HEK293 (cell line): Measurements from ENCODE around the gene SLC25A42.

Experiments
- GLIS1 ChIP-seq: fragments of 450-650 bp; formaldehyde crosslinking; IDR thresholded peaks from 2 replicates; pipeline ENCODE4 v1.5.1; 2016; ENCODE audit warnings: missing biosample characterization, missing genetic modification characterization
- KLF10 ChIP-seq: fragments of 450-650 bp; IDR thresholded peaks from 2 replicates; pipeline ENCODE4 v1.5.1; 2018; ENCODE audit warnings: missing biosample characterization, mild to moderate bottlenecking, missing genetic modification characterization
- KLF8 ChIP-seq: fragments of 450-650 bp; formaldehyde crosslinking; IDR thresholded peaks from 2 replicates; pipeline ENCODE4 v1.5.1; 2016; ENCODE audit warnings: missing biosample characterization, missing genetic modification characterization
- PRDM1 ChIP-seq: fragments of 450-650 bp; formaldehyde crosslinking; IDR thresholded peaks from 2 replicates; pipeline ENCODE4; 2016; ENCODE audit warnings: missing biosample characterization, missing genetic modification characterization
- ZBTB17 ChIP-seq: fragments of 450-650 bp; formaldehyde crosslinking; IDR thresholded peaks from 2 replicates; pipeline ENCODE4 v1.5.1; 2016; ENCODE audit warnings: missing biosample characterization, missing genetic modification characterization
- ZNF175 ChIP-seq: fragments of 450-650 bp; formaldehyde crosslinking; IDR thresholded peaks from 2 replicates; pipeline ENCODE4 v1.5.1; 2016; ENCODE audit warnings: missing biosample characterization, missing genetic modification characterization
- ZNF19 ChIP-seq: fragments of 450-650 bp; formaldehyde crosslinking; IDR thresholded peaks from 2 replicates; pipeline ENCODE4; 2016; ENCODE audit warnings: missing biosample characterization, missing genetic modification characterization, low read depth
- ZNF2 ChIP-seq: fragments of 450-650 bp; formaldehyde crosslinking; IDR thresholded peaks from 2 replicates; pipeline ENCODE4 v1.5.1; 2016; ENCODE audit warnings: missing biosample characterization, missing genetic modification characterization
- ZNF239 ChIP-seq: fragments of 450-650 bp; formaldehyde crosslinking; IDR thresholded peaks from 2 replicates; pipeline ENCODE4 v1.5.1; 2016; ENCODE audit warnings: missing biosample characterization, missing genetic modification characterization
- ZNF274 ChIP-seq, 2 experiments: fragments of 200-500 bp in 1 of 2; fragments of 450-650 bp in 1 of 2; sonication (Bioruptor generic) in 1 of 2; formaldehyde crosslinking in 1 of 2; IDR thresholded peaks; 2 replicates each; pipeline versions ENCODE4 v1.5.1 to v1.6.1; 2014 to 2016; ENCODE audit warnings: borderline replicate concordance in 1 of 2, inconsistent platforms in 1 of 2, low read length in 1 of 2, missing biosample characterization in 1 of 2, missing genetic modification characterization in 1 of 2
- ZNF433 ChIP-seq: fragments of 450-650 bp; formaldehyde crosslinking; IDR thresholded peaks from 2 replicates; pipeline ENCODE4 v1.5.1; 2016; ENCODE audit warnings: missing biosample characterization, missing genetic modification characterization, low read depth
- ZNF501 ChIP-seq: fragments of 450-650 bp; formaldehyde crosslinking; IDR thresholded peaks from 2 replicates; pipeline ENCODE4 v1.5.1; 2016; ENCODE audit warnings: missing biosample characterization, missing genetic modification characterization
- ZNF544 ChIP-seq: fragments of 450-650 bp; formaldehyde crosslinking; IDR thresholded peaks from 2 replicates; pipeline ENCODE4 v1.5.0; 2017; ENCODE audit warnings: missing biosample characterization, missing genetic modification characterization
- ZNF548 ChIP-seq: fragments of 450-650 bp; formaldehyde crosslinking; IDR thresholded peaks from 2 replicates; pipeline ENCODE4 v1.5.1; 2016; ENCODE audit warnings: missing biosample characterization, missing genetic modification characterization
- ZNF660 ChIP-seq: fragments of 450-650 bp; IDR thresholded peaks from 2 replicates; pipeline ENCODE4 v1.5.1; 2018; ENCODE audit warnings: missing biosample characterization, mild to moderate bottlenecking, missing genetic modification characterization
- ZNF701 ChIP-seq: fragments of 450-650 bp; formaldehyde crosslinking; IDR thresholded peaks from 2 replicates; pipeline ENCODE4 v1.5.1; 2016; ENCODE audit warnings: missing biosample characterization, missing genetic modification characterization
- ZNF768 ChIP-seq: fragments of 450-650 bp; formaldehyde crosslinking; IDR thresholded peaks from 2 replicates; pipeline ENCODE4 v1.5.1; 2018; ENCODE audit warnings: missing biosample characterization, mild to moderate bottlenecking, missing genetic modification characterization
- ZNF792 ChIP-seq: fragments of 450-650 bp; formaldehyde crosslinking; IDR thresholded peaks from 2 replicates; pipeline ENCODE4 v1.5.1; 2016; ENCODE audit warnings: missing biosample characterization, missing genetic modification characterization
- ZNF843 ChIP-seq: fragments of 450-650 bp; formaldehyde crosslinking; IDR thresholded peaks from 2 replicates; pipeline ENCODE4 v1.5.1; 2016; ENCODE audit warnings: missing biosample characterization, missing genetic modification characterization
- TF ChIP-seq, protein P1 (sequence below): fragments of 450-650 bp; formaldehyde crosslinking; IDR thresholded peaks from 2 replicates; pipeline ENCODE4 v1.5.1; 2016; ENCODE audit warnings: missing biosample characterization, missing genetic modification characterization
- TF ChIP-seq, protein P2 (sequence below): fragments of 450-650 bp; formaldehyde crosslinking; IDR thresholded peaks from 2 replicates; pipeline ENCODE4 v1.5.1; 2017; ENCODE audit warnings: missing biosample characterization, missing genetic modification characterization
- TF ChIP-seq, protein P3 (sequence below): fragments of 450-650 bp; formaldehyde crosslinking; IDR thresholded peaks from 2 replicates; pipeline ENCODE4 v1.5.1; 2016; ENCODE audit warnings: missing biosample characterization, missing genetic modification characterization
- TF ChIP-seq, protein P4 (sequence below): fragments of 450-650 bp; formaldehyde crosslinking; IDR thresholded peaks from 2 replicates; pipeline ENCODE4 v1.5.1; 2017; ENCODE audit warnings: missing biosample characterization, missing genetic modification characterization
- TF ChIP-seq, protein P5 (sequence below): fragments of 450-650 bp; formaldehyde crosslinking; IDR thresholded peaks from 2 replicates; pipeline ENCODE4 v1.5.1; 2016; ENCODE audit warnings: missing biosample characterization, missing genetic modification characterization, borderline replicate concordance

SLC25A42 gene

DNA sequence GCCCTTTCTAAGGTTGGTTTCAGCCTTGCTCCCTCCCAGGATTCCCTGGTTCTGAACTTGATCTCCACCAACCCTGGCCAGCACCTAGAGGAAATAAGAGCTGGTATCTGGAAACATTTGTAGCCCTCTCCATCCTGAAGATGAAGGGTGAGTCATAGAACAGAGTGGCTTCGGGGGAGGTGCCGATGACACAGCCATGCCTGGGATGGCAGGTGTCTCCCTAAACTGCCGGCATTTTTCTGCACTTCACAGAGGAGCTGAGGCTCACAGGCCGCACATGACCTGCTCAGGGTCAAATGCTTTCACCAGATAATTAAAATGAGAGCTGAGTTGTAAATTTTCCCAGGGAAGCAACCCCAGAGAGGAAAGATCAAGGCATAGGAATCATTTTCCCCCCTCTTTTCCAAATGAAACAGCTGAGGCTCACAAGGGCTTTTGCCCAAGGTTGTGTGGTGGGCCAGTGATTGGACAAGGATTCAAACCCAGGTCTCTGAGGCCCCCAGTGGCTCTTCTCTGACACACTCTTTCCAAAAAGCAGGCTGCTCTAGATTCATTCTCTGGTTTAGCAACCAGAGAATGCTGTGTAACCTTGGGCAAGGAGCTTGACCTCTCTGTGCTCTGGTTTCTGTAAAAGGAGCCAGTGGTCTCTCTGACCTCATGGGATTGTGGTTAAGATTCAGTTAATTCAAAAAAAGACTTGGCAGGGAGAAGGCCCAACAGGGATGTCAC is 1.2 kb upstream of the SLC25A42 start (continued):
- TF ChIP-seq ZNF660 = 0 out of 2 replicates have a peak, but pooled peaks have one; percentile 14
- TF ChIP-seq PRDM1 = no peak
- TF ChIP-seq, protein P1, sequence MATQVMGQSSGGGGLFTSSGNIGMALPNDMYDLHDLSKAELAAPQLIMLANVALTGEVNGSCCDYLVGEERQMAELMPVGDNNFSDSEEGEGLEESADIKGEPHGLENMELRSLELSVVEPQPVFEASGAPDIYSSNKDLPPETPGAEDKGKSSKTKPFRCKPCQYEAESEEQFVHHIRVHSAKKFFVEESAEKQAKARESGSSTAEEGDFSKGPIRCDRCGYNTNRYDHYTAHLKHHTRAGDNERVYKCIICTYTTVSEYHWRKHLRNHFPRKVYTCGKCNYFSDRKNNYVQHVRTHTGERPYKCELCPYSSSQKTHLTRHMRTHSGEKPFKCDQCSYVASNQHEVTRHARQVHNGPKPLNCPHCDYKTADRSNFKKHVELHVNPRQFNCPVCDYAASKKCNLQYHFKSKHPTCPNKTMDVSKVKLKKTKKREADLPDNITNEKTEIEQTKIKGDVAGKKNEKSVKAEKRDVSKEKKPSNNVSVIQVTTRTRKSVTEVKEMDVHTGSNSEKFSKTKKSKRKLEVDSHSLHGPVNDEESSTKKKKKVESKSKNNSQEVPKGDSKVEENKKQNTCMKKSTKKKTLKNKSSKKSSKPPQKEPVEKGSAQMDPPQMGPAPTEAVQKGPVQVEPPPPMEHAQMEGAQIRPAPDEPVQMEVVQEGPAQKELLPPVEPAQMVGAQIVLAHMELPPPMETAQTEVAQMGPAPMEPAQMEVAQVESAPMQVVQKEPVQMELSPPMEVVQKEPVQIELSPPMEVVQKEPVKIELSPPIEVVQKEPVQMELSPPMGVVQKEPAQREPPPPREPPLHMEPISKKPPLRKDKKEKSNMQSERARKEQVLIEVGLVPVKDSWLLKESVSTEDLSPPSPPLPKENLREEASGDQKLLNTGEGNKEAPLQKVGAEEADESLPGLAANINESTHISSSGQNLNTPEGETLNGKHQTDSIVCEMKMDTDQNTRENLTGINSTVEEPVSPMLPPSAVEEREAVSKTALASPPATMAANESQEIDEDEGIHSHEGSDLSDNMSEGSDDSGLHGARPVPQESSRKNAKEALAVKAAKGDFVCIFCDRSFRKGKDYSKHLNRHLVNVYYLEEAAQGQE = no peak
- TF ChIP-seq, protein P2, sequence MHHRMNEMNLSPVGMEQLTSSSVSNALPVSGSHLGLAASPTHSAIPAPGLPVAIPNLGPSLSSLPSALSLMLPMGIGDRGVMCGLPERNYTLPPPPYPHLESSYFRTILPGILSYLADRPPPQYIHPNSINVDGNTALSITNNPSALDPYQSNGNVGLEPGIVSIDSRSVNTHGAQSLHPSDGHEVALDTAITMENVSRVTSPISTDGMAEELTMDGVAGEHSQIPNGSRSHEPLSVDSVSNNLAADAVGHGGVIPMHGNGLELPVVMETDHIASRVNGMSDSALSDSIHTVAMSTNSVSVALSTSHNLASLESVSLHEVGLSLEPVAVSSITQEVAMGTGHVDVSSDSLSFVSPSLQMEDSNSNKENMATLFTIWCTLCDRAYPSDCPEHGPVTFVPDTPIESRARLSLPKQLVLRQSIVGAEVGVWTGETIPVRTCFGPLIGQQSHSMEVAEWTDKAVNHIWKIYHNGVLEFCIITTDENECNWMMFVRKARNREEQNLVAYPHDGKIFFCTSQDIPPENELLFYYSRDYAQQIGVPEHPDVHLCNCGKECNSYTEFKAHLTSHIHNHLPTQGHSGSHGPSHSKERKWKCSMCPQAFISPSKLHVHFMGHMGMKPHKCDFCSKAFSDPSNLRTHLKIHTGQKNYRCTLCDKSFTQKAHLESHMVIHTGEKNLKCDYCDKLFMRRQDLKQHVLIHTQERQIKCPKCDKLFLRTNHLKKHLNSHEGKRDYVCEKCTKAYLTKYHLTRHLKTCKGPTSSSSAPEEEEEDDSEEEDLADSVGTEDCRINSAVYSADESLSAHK (tag by site-specific recombination) = no peak
- no peak for TF ChIP-seq ZNF792 (tag by site-specific recombination)
- TF ChIP-seq, protein P3, sequence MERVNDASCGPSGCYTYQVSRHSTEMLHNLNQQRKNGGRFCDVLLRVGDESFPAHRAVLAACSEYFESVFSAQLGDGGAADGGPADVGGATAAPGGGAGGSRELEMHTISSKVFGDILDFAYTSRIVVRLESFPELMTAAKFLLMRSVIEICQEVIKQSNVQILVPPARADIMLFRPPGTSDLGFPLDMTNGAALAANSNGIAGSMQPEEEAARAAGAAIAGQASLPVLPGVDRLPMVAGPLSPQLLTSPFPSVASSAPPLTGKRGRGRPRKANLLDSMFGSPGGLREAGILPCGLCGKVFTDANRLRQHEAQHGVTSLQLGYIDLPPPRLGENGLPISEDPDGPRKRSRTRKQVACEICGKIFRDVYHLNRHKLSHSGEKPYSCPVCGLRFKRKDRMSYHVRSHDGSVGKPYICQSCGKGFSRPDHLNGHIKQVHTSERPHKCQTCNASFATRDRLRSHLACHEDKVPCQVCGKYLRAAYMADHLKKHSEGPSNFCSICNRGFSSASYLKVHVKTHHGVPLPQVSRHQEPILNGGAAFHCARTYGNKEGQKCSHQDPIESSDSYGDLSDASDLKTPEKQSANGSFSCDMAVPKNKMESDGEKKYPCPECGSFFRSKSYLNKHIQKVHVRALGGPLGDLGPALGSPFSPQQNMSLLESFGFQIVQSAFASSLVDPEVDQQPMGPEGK = no peak
- TF ChIP-seq ZNF175 (tag by site-specific recombination) = no peak
- no peak for TF ChIP-seq ZNF843 (tag by site-specific recombination)
- no peak for TF ChIP-seq ZNF2 (tag by site-specific recombination)
- no peak for TF ChIP-seq KLF8 (tag by site-specific recombination)
- TF ChIP-seq ZNF433 (tag by site-specific recombination) = no peak
- TF ChIP-seq, protein P4, sequence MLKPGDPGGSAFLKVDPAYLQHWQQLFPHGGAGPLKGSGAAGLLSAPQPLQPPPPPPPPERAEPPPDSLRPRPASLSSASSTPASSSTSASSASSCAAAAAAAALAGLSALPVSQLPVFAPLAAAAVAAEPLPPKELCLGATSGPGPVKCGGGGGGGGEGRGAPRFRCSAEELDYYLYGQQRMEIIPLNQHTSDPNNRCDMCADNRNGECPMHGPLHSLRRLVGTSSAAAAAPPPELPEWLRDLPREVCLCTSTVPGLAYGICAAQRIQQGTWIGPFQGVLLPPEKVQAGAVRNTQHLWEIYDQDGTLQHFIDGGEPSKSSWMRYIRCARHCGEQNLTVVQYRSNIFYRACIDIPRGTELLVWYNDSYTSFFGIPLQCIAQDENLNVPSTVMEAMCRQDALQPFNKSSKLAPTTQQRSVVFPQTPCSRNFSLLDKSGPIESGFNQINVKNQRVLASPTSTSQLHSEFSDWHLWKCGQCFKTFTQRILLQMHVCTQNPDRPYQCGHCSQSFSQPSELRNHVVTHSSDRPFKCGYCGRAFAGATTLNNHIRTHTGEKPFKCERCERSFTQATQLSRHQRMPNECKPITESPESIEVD = no peak
- TF ChIP-seq KLF10 (tag by site-specific recombination) = no peak
- no peak for TF ChIP-seq ZNF19 (tag by site-specific recombination)
- TF ChIP-seq ZNF548 (tag by site-specific recombination) = no peak
- TF ChIP-seq ZNF239 (tag by site-specific recombination) = no peak
- no peak for TF ChIP-seq ZNF274 (IDR thresholded peaks at IDR 0.05; ENCODE audit: low read length)
- TF ChIP-seq ZNF274 (tag by site-specific recombination; IDR thresholded peaks at IDR 0.05; ENCODE audit: borderline replicate concordance) = no peak
- TF ChIP-seq ZNF701 (tag by site-specific recombination) = no peak
- peak; percentile 65 for TF ChIP-seq GLIS1
- peak; percentile 51 for TF ChIP-seq ZBTB17 (tag by site-specific recombination)
- no peak for TF ChIP-seq ZNF501 (tag by site-specific recombination)
- TF ChIP-seq ZNF768 = peak; percentile 98
- TF ChIP-seq ZNF544 (tag by site-specific recombination) = no peak
- TF ChIP-seq, protein P5, sequence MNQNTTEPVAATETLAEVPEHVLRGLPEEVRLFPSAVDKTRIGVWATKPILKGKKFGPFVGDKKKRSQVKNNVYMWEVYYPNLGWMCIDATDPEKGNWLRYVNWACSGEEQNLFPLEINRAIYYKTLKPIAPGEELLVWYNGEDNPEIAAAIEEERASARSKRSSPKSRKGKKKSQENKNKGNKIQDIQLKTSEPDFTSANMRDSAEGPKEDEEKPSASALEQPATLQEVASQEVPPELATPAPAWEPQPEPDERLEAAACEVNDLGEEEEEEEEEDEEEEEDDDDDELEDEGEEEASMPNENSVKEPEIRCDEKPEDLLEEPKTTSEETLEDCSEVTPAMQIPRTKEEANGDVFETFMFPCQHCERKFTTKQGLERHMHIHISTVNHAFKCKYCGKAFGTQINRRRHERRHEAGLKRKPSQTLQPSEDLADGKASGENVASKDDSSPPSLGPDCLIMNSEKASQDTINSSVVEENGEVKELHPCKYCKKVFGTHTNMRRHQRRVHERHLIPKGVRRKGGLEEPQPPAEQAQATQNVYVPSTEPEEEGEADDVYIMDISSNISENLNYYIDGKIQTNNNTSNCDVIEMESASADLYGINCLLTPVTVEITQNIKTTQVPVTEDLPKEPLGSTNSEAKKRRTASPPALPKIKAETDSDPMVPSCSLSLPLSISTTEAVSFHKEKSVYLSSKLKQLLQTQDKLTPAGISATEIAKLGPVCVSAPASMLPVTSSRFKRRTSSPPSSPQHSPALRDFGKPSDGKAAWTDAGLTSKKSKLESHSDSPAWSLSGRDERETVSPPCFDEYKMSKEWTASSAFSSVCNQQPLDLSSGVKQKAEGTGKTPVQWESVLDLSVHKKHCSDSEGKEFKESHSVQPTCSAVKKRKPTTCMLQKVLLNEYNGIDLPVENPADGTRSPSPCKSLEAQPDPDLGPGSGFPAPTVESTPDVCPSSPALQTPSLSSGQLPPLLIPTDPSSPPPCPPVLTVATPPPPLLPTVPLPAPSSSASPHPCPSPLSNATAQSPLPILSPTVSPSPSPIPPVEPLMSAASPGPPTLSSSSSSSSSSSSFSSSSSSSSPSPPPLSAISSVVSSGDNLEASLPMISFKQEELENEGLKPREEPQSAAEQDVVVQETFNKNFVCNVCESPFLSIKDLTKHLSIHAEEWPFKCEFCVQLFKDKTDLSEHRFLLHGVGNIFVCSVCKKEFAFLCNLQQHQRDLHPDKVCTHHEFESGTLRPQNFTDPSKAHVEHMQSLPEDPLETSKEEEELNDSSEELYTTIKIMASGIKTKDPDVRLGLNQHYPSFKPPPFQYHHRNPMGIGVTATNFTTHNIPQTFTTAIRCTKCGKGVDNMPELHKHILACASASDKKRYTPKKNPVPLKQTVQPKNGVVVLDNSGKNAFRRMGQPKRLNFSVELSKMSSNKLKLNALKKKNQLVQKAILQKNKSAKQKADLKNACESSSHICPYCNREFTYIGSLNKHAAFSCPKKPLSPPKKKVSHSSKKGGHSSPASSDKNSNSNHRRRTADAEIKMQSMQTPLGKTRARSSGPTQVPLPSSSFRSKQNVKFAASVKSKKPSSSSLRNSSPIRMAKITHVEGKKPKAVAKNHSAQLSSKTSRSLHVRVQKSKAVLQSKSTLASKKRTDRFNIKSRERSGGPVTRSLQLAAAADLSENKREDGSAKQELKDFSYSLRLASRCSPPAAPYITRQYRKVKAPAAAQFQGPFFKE (tag by site-specific recombination) = no peak
